Epithelial cell of prostate (primary cell): ENCODE results near the gene ZNG1B.
"Not testable (repeated sequence)": the region's sequence is repeated elsewhere in the genome, so short reads cannot be mapped to it uniquely, and the experiment has no call there.

ENCODE experiments used
- DNase-seq: peaks from one replicate; pipeline ENCODE4 v3.0.0-alpha.2; 2011; ENCODE audit warnings: low read depth, low spot score
- H3K27ac ChIP-seq: fragments of 450-650 bp; 2 replicates; pipeline ENCODE4 v1.5.1; 2017; ENCODE audit warnings: mild to moderate bottlenecking

ZNG1B gene

DNA sequence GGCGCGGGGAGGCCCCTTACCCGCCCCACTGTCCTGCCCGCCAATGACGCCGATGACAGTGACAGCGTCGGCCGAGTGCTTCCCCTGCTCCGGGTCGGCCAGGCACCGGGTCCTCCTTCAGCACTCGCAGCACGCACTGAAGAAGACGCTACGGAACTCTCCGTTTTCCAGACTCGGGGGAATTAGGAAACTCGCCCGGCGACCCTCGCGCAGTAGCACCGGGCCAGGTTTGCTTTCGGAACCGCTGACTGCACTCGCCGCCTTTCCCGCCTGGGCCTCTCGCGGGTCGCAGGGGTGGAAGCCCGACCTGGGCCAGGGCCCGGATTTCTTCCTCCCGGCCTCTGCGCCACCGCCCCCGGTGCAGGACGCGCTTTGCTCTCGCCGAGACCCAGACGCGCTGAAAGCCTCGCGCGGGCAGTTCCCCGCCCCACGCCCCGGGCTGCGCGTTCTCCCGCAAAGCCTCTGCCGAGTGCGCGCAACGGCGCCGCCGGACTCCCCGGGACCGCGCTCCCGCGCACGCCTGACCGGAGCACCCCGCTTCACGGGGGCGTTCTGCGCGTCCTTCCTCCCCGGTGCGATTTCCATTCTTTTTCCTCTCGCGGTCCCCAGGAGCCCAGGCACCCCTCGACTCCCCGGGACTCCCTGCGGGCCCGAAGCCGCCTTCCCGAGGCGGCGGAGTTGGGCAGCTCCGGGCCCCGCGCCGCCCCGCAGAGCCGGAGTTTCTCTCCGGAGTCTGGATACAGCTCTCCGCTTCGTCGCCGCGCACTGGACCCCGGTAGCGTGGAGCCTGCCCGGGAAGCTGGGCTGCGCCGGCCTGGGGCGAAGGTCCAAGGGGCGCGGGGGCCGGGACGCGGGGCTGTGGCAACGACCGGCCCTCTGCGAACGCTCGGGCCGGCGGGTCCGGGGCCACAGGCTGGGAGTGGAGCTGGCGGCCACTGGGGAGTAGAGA is 65.9 kb downstream of the ZNG1B start:
- DNase-seq, H3K27ac ChIP-seq: not testable (repeated sequence)

DNA sequence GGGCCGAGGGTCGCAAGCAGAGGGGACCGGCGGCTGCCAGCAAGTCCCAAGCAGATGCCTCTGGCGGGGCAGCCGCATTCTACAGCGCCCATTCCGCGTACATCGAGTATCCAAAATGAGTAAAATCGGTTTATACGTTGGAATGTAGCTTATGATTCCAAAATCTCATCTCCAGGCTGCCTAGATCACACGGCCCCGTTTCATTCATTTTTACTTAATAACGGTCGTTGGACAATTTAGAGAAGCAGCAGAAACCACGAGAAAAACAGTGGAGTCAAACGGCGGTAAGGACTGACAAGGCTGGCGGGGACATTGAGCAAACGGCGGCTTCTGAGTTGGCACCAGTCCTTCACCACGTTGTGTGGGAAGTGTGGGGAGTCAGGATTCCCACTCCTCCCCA is 66.6 kb downstream of the ZNG1B start:
- H3K27ac ChIP-seq, DNase-seq: not testable (repeated sequence)

DNA sequence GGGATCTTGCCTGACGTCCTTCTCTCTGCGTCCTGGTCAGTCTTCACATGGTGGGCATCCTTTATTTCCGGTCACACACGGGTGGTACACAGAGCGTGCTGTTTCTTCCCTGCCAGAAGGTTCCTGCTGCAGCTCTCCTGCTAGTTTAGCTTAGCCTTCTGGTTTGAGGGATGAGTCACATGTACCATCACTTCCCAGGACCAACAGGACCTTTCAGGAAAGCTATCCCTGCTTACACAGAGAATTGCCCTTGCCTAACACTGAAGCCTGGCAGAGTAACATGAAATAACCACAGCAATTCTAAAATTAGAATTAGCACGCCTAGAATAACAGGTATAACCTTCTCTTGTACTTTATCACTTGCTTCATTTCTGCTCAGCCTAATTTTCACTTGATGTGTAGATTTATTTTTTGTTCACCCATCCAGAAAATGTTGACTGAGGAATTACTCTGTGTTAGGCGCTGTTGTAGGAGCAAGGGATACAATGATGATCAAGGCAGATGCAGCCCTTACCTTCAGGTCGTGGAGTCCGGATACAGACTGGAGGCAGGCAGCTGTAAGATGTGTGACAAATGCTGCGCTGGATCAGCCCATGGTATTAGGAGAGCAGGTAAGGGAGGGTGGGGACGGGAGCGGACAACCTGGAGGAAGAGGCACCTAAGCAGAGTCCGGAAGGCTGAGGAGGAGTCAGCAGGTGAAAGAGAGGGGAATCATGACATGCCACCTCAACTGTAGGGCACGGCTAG is 70.1 kb downstream of the ZNG1B start:
- H3K27ac ChIP-seq, DNase-seq: not testable (repeated sequence)

DNA sequence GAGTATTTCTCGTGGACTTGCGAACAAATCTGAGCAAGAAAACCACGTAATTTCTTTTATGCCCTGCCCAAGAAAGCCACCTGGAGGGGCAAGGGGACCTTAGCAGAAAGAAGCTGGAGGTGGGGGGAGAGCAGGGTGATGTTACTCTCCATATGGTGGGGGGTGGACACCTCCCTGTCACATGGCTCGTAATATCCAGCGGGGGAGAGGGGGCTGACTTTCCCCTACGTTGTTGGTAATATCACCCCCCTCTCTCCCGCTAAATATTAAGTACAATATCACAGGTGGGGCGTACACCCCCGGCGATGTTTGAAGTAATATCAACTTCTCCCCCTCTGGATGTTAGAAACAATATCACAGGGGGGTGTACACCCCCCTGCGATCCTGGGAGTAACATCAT is 70.7 kb downstream of the ZNG1B start:
- not testable (repeated sequence) for H3K27ac ChIP-seq, DNase-seq

DNA sequence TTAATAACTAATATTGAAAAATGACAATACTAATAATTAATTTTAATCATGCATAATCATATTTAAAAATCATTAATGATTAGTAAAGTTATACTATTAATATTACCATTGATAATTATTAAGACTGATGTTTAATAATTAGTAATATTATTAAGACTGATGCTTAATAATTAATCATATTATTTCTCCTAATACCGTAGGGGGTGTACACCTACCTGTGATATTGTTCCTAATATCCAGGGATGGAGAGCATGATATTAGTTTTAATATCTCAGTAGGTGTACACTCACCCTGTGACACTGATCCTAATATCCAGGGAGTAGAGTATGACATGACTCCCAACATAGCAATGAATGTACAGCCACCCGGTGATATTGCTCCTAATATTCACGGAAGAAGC is 73.4 kb downstream of the ZNG1B start:
- DNase-seq, H3K27ac ChIP-seq: not testable (repeated sequence)

DNA sequence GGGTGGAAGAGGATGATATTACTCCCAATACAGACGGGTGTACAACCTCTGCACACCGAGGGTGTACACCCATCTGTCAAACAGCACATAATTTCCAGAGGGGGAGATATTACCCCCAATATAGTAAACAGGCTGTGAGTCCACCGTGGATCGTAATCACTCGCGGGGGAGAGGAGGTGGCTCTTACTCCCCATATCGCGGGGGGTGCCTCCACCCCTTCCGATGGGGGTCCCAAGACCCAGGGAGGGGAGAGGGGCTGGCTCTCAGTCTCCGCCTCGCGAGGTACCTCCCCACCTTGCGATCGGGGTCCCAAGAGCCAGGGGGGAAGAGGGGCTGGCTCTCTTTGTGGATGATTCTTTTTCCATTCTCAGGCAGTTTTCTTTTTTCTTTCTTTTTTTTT is 74.4 kb downstream of the ZNG1B start:
- H3K27ac ChIP-seq, DNase-seq: not testable (repeated sequence)

DNA sequence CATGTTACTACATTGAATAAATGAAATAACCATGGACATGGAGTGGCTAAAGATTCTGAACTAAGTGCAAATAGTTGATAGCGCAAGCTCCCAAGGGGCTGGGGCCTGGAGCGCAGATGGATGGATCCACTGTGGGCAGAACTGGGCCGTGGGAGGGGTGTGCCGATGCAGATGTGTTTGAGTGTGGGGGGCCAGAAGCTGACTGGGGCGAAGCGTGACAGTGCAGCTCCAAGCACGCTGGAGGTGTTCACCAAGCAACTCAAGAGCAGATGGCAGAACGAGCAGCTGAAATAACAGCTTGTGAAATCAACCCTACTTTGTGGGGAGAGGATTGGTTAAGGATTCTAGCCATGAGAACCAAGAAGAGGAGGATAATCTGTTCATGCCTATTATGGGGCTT is 78.0 kb downstream of the ZNG1B start:
- H3K27ac ChIP-seq, DNase-seq: not testable (repeated sequence)

DNA sequence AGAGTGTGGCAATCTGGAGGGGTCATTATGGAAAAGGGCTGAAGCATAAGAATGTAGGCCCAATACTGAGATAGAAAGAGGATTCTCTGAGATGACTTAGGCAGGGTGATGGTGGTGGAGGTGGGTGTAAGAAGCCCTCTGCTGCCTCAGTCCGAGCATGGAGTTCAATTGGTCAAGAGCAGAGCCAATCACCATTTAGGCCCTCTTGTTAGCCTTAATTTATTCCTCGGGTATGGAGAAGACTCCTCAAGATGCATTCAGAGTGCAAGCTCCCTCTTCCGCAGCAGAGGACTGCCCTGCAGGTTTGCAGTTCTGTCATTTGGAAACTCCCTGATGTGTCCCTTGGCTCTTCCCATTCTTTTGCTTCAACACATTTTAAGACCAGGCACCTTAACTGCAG is 78.5 kb downstream of the ZNG1B start:
- DNase-seq, H3K27ac ChIP-seq: not testable (repeated sequence)

DNA sequence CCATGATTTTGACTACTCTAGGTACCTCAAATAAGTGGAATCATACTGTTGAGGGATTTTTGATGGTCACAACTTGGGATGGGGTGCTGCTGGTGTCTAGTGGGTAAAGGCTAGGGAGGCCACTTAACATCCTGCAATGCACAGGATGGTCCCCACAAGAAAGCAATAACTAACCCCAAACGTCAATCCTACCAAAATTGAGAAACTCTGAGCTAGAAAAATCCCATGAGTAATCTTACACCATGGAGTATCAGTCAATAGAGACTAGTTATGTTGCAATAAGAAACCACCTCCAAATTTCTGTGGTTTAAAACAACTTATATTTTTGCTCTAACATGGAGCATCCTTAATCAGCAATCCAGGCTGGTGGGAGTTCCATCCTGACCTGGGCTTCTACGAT is 79.5 kb downstream of the ZNG1B start:
- not testable (repeated sequence) for DNase-seq, H3K27ac ChIP-seq

DNA sequence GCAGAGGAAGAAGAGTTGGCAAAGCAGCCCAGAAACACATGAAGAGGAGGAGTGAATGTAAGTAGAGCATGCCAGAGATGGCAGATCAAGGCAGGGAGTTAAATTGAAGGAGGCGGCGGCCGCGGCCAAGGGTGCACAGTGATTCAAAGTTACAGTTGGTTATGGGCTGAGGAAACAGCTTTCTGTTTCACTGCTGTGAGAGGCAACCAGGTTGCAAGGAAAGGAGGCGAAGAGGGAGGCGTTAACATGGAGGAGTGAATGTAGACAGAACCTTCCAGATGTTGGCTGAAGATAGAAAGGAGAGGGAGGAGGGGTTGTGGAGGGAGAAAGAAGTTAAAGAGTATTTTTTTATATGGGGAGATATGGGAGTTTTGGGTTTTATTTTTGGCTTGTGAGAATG is 83.3 kb downstream of the ZNG1B start:
- DNase-seq, H3K27ac ChIP-seq: not testable (repeated sequence)

DNA sequence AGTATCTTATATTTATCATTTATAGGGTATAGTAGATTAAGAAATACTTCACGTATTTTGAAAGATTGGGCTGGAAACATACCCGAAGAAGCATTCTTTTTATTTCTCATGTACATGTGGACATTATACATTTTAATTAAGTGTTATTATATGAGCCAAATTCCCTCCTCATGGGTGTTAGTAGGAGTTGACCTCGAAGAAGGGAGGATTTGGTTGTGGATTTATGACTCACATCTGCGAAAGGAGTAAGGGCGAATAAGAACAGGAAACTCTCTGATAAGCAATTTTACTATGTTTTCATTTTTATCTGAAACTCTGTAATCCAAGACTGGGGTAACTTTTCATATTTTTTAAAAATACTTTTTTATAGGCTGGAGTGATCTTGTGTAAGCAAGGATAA is 84.0 kb downstream of the ZNG1B start:
- not testable (repeated sequence) for H3K27ac ChIP-seq, DNase-seq

DNA sequence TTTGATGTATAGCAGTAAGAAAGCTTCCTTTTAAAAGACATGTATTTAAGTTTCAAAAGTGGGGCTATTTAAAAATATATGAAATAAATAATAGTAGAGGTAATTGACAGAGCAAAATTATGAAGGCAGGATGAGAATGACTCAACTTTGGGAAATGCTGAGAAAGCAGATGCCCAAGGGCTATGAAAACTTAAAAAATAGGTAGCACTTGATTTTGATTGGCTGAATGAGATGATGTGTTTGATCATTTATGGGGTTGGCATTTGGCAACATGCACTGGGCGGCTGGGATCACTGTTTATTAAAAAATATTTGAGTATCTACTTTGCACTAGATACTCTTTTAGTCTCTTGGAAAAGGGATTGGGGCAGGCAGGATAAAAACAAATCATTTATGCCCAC is 87.5 kb downstream of the ZNG1B start:
- not testable (repeated sequence) for H3K27ac ChIP-seq, DNase-seq

DNA sequence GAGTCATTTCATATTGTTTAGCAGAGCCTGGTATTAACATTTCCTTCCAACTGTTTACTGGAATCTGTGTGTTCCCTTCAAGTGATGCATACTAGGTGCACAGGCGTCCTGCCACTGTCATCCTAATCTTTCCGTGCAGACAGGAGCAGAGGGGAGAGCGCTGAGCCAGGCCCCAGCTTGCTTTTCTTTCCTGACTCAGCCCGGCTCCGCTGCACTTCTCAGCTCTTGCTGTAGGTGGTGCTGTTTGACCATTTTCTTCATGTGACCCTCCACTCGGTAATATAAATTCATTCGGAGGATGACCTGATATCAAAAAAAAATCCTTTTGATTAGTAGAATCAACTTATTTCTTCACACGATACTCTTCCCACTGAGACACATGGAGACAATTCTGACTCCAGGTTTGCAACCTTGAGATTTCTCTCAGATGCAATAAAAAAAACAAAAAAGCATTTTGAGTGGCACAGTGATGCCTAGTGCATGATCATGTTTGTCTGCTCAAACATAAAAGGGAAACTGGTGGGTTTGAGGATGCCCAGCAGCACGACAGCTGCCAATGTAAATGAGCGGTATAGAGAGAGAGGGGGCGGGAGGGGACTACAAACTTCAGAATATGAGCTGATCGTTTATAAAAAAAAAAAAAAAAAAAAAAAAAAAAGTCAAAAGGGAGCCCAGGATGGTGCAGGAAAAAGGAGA is 90.0 kb downstream of the ZNG1B start:
- not testable (repeated sequence) for H3K27ac ChIP-seq

DNA sequence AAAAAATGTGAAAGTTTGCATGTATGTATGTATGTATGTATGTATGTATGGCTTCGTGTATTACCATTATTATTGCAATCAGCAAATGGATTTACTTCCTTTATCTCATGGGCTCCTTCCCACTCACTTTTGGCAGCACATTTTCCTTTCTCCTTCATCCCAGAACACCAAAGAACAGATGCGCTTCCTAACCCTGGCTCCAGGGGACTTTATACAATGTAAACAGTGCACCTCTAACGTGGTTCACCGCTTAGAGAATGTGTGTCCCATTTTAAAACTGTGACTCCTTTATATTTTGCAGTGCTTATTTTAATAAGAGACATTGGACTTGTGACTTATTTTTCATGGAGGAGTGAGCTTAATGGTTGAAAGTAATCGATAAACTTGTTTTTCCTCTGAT is 90.6 kb downstream of the ZNG1B start:
- DNase-seq, H3K27ac ChIP-seq: not testable (repeated sequence)

More for the DNA sequence above, 90.0 kb downstream of the ZNG1B start:
- DNase-seq, result not testable (repeated sequence)

DNA sequence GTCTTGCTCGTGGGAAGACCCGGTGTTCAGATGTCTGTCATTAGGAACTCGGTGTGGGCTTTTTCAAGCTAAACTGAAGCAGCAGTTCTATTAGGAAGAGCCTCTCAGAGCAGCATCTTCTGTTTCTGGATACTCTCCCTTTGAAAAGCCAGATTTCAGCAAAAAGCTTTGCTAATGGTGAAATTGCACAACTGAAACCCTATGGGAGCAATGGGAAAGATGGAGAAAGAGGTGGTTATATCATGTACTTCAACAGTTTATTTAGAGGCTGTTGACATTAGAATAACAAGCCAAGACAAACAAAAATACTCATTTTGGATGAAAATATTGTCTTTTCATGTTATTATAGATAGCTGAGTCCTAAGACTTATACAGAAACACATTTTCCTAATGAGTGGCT is 91.4 kb downstream of the ZNG1B start:
- not testable (repeated sequence) for DNase-seq, H3K27ac ChIP-seq

DNA sequence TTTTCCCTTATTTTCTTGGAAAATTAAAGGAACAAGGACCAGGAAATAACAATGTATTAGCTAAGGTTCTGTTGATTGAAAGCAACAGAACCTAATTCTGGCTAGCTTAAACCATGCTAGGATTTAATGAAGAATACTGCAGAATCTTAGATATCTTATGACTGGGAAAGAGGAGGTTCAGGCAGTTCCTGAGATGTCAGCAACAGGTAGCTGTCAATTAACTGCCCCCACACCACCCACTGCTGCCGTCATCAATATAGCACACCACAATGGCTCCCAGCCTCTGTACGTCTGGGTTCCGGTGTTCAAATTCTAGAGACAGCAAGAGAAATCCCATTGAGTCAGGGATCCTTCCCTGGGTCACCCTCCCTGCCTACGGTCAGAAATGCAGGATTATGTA is 95.5 kb downstream of the ZNG1B start:
- not testable (repeated sequence) for H3K27ac ChIP-seq, DNase-seq

DNA sequence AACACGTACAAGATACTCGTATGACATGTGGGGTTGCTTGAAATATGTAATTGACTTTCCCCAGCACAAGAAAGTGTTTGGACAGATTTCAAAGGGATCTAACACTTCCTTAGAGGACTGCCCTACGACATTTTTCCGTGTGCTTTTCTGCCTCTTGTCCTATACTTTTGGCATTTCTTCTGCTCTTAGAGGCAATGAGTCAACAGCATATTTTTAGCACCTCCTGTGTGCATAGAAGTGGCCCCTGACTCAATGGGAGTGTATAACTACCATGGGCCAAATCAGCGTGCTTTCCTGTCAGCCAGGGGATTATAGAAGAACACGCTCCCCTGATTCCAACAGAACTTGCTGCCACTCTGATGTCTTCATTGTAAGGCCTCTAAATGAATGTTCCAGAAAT is 99.1 kb downstream of the ZNG1B start:
- not testable (repeated sequence) for H3K27ac ChIP-seq, DNase-seq

DNA sequence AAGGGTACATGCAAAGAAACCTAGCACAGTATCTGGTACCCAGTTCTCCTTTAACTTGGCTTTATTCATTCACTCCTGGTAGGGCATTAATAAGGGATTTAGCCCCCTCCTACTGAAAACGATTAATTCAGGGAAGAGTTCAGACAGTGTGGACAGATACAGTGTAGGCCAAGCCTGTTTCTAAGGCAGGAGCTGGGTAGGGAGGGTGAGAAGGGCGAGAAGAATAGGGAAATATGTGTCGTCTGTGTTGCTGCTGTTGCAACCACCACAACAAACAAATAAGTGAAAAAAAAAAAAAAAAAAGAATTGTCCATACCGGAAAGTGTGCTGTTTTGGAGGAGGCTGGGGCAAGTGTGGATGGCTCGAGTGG is 103.3 kb downstream of the ZNG1B start:
- not testable (repeated sequence) for H3K27ac ChIP-seq, DNase-seq

DNA sequence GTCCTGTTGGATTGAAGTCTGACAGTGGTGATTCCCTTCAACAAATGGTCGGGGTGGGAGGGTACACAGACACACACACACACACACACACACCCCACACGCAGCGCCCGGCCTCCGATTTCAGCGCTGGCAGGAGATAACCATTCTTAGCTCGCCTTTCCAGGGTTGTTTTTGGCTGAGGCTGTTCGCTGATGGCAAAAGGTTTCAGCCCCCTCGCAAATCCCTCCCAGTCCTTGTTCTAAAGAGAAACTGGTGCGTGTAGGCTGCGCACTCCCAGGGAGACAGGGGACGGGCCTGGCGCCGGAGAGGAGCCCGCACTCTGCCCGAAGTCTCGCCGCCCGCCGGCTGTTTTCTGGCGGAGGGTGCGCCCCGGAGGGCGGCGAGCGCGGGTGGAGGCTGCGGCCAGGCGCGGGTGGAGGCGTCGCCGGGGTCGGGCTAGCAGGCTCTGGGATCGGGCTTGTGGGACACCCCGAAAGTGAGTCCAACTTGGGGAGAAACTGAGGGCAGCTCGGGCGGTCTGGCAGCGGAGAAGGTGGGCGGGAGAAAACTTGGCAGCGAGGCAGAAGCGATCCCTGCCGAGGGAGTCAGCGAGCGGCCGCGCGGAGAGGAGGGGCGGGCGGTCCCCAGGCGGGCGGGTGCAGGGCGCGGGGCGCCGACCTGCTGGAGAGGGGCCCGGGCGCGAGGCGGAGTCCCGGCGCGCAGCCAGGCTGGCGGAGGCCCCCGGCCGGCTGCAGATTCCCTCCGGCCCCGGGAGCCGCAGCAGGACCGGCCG is 103.9 kb downstream of the ZNG1B start:
- DNase-seq, result not testable (repeated sequence)

DNA sequence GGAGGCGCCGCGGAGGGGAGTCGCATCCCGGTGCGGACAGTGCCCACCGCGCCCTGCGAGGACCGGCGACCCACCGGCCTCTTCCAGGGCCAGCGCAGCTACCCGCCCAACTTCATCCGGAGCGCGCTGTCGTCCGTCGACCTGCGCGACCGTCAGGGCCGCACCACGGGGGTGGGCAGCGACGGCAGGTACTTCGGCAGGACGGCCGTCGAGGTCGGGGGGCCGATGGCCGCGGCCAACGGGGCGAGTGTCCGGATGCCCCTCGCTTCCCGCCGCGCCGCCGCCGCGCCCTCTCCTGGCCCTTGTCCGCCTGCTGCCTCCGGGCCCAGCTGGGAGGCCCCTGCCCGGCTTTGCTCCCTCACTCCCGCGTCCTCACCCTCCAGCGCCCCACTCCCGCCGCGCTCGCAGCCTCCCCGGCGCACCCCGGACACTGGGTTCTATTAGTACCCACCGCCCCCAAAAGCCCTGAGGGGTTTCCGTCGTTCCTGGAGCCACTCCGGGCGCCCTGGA is 104.5 kb downstream of the ZNG1B start:
- not testable (repeated sequence) for H3K27ac ChIP-seq, DNase-seq

More for the DNA sequence above, 103.9 kb downstream of the ZNG1B start:
- not testable (repeated sequence) for H3K27ac ChIP-seq
